PFSK-1 (cell line): ENCODE measurements around the gene PREX1.

Experiments
- FOXP2 ChIP-seq: optimal IDR thresholded peaks from 2 replicates; pipeline ENCODE3; 2011; ENCODE audit warnings: borderline replicate concordance, control low read depth, inconsistent platforms; ENCODE audit not compliant: insufficient read depth; ENCODE audit errors: extremely low read length, extremely low read depth
- POLR2AphosphoS5 ChIP-seq: IDR thresholded peaks from 2 replicates; pipeline ENCODE4 v1.6.1; 2012; ENCODE audit warnings: low read depth, mild to moderate bottlenecking, control low read depth, low read length, moderate library complexity
- SIN3A ChIP-seq: IDR thresholded peaks from 2 replicates; pipeline ENCODE4 v1.6.1; 2012; ENCODE audit warnings: mild to moderate bottlenecking, low read length, moderate library complexity, borderline replicate concordance; ENCODE audit not compliant: insufficient read depth
- TAF1 ChIP-seq: IDR thresholded peaks from 2 replicates; pipeline ENCODE4 v1.6.1; 2012; ENCODE audit warnings: low read length, control low read depth, borderline replicate concordance; ENCODE audit not compliant: insufficient read depth
- TF ChIP-seq, protein P1 (sequence below), 2 experiments: IDR thresholded peaks; 2 replicates each; pipeline versions ENCODE4 v1.6.1 to v1.8.0; 2011 to 2012; ENCODE audit warnings: low read depth in 2 of 2, low read length in 2 of 2, control low read depth in 1 of 2, inconsistent platforms in 1 of 2, mild to moderate bottlenecking in 1 of 2, moderate library complexity in 1 of 2; ENCODE audit not compliant: insufficient read depth in 1 of 2

- TF ChIP-seq, protein P1, sequence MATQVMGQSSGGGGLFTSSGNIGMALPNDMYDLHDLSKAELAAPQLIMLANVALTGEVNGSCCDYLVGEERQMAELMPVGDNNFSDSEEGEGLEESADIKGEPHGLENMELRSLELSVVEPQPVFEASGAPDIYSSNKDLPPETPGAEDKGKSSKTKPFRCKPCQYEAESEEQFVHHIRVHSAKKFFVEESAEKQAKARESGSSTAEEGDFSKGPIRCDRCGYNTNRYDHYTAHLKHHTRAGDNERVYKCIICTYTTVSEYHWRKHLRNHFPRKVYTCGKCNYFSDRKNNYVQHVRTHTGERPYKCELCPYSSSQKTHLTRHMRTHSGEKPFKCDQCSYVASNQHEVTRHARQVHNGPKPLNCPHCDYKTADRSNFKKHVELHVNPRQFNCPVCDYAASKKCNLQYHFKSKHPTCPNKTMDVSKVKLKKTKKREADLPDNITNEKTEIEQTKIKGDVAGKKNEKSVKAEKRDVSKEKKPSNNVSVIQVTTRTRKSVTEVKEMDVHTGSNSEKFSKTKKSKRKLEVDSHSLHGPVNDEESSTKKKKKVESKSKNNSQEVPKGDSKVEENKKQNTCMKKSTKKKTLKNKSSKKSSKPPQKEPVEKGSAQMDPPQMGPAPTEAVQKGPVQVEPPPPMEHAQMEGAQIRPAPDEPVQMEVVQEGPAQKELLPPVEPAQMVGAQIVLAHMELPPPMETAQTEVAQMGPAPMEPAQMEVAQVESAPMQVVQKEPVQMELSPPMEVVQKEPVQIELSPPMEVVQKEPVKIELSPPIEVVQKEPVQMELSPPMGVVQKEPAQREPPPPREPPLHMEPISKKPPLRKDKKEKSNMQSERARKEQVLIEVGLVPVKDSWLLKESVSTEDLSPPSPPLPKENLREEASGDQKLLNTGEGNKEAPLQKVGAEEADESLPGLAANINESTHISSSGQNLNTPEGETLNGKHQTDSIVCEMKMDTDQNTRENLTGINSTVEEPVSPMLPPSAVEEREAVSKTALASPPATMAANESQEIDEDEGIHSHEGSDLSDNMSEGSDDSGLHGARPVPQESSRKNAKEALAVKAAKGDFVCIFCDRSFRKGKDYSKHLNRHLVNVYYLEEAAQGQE (IDR thresholded peaks at IDR 0.05; ENCODE audit: insufficient read depth in 1 of 2, low read depth in 2 of 2, low read length in 2 of 2): no peak
- no peak for TF ChIP-seq POLR2AphosphoS5
- TF ChIP-seq SIN3A: no peak
- TF ChIP-seq TAF1: no peak
- TF ChIP-seq FOXP2: no peak
These were observed 174.1 kb downstream of the PREX1 start for GRCh38 chr20:48653706-48654051.
